Right lobe of liver (tissue), 4 donors: ENCODE data around the gene GCSAM.

Source experiments
- CTCF ChIP-seq, 4 donors: fragments of 200-600 bp in 3 of 4; fragments of 450-650 bp in 1 of 4; IDR thresholded peaks; one replicate each; pipeline versions ENCODE4 v1.5.1 to v1.8.0; 2016 to 2022; ENCODE audit warnings: antibody characterized with exemption in 4 of 4, mild to moderate bottlenecking in 2 of 4
- POLR2A ChIP-seq: fragments of 450-650 bp; IDR thresholded peaks from one replicate; pipeline ENCODE4 v1.6.1; 2017; ENCODE audit warnings: antibody characterized with exemption, mild to moderate bottlenecking
- donor health status: DM: no; HTN: no; CAD: no.
- donor health status: DM: no; HTN: no; CAD: no.
- donor health status: DM: no; HTN: yes; CAD: no.

GRCh38 chr3:112097378-112097777 is 35.7 kb downstream of the GCSAM start:
- no peak for TF ChIP-seq CTCF (IDR thresholded peaks at IDR 0.05)
- TF ChIP-seq POLR2A: no peak
